Measurements from ENCODE around the gene CAMTA1. TPM values are rescaled to one million over a fixed set of nuclear protein-coding genes. Genes with fewer than 3 reads are reported as not detected.

CAMTA1 gene
- total RNA-seq, 1 donor from 2014 or later, result 109 TPM

GRCh38 chr1:7355646-7356045 lies 570.4 kb downstream of the CAMTA1 start:
- no peaks in the 10 kb centered on the region for H3K4me1 Mint-ChIP-seq
- DNase-seq (ENCODE audit: low read depth, low spot score), result no peak

GRCh38 chr1:7356079-7356478 lies 570.8 kb downstream of the CAMTA1 start:
- no peak for DNase-seq (ENCODE audit: low read depth, low spot score)
- Mint-ChIP-seq H3K27ac (ENCODE audit: unreplicated experiment) (no peak overlapping the region), H3K27me3 (ENCODE audit: low read depth) (no peaks in the 10 kb centered on the region), H3K9me3 (no peaks in the 10 kb centered on the region), H3K36me3 (ENCODE audit: low read depth) (no peaks in the 10 kb centered on the region), H3K4me3 (no peak overlapping the region), H3K4me1 (no peaks in the 10 kb centered on the region)
- no peak for TF ChIP-seq CTCF (conservative IDR thresholded peaks at IDR 0.05)

More at GRCh38 chr1:7355646-7356045, 570.4 kb downstream of the CAMTA1 start:
- no peak for TF ChIP-seq CTCF (conservative IDR thresholded peaks at IDR 0.05)
- Mint-ChIP-seq H3K27ac (ENCODE audit: unreplicated experiment) (no peak overlapping the region), H3K9me3 (no peaks in the 10 kb centered on the region), H3K27me3 (ENCODE audit: low read depth) (no peaks in the 10 kb centered on the region), H3K36me3 (ENCODE audit: low read depth) (no peaks in the 10 kb centered on the region), H3K4me3 (no peak overlapping the region)

GRCh38 chr1:7358425-7358824 lies 573.2 kb downstream of the CAMTA1 start:
- no peak for TF ChIP-seq CTCF (conservative IDR thresholded peaks at IDR 0.05)
- Mint-ChIP-seq H3K9me3 (no peaks in the 10 kb centered on the region), H3K4me3 (no peak overlapping the region), H3K27ac (ENCODE audit: unreplicated experiment) (no peak overlapping the region), H3K36me3 (ENCODE audit: low read depth) (no peaks in the 10 kb centered on the region), H3K4me1 (no peaks in the 10 kb centered on the region), H3K27me3 (ENCODE audit: low read depth) (no peaks in the 10 kb centered on the region)
- no peak for DNase-seq (ENCODE audit: low read depth, low spot score)

- no peaks in the 10 kb centered on the region for H3K4me1 Mint-ChIP-seq
- H3K27me3 Mint-ChIP-seq (ENCODE audit: low read depth), result no peaks in the 10 kb centered on the region
- no peak for TF ChIP-seq CTCF (conservative IDR thresholded peaks at IDR 0.05)
- no peak overlapping the region for H3K4me3 Mint-ChIP-seq
- DNase-seq (ENCODE audit: low read depth, low spot score), result no peak
- no peaks in the 10 kb centered on the region for H3K9me3 Mint-ChIP-seq
- H3K27ac Mint-ChIP-seq (ENCODE audit: unreplicated experiment), result no peak overlapping the region
- no peaks in the 10 kb centered on the region for H3K36me3 Mint-ChIP-seq (ENCODE audit: low read depth)
These were observed 575.3 kb downstream of the CAMTA1 start for GRCh38 chr1:7360526-7360925.

- no peaks in the 10 kb centered on the region for H3K27me3 Mint-ChIP-seq (ENCODE audit: low read depth)
These were observed 577.7 kb downstream of the CAMTA1 start for GRCh38 chr1:7362947-7363346.

More at GRCh38 chr1:7362947-7363346, 577.7 kb downstream of the CAMTA1 start:
- DNase-seq (ENCODE audit: low read depth, low spot score), result no peak
- no peaks in the 10 kb centered on the region for H3K36me3 Mint-ChIP-seq (ENCODE audit: low read depth)
- no peaks in the 10 kb centered on the region for H3K9me3 Mint-ChIP-seq
- H3K4me1 Mint-ChIP-seq, result no peaks in the 10 kb centered on the region
- H3K27ac Mint-ChIP-seq (ENCODE audit: unreplicated experiment), result no peak overlapping the region
- TF ChIP-seq CTCF (conservative IDR thresholded peaks at IDR 0.05), result no peak
- H3K4me3 Mint-ChIP-seq, result no peak overlapping the region

All from neural crest cell (in vitro differentiated cells).